Endothelial cell of umbilical vein (primary cell): ENCODE results near the gene AQP1. TPM values are rescaled to one million over a fixed set of nuclear protein-coding genes. Genes with fewer than 3 reads are reported as not detected.

Experiments
- BruUV-seq: library from RNA; stranded (reverse); fragments of 400-500 nt; replicated peaks from 2 replicates; lab custom pipeline; 2021; lab: Mats Ljungman, UMichigan
- CTCF ChIA-PET: fragments of 300-600, 350-600 bp; sonication (Branson Sonifier 250); formaldehyde crosslinking; loops from one replicate; lab custom pipeline; 2021; ENCODE audit warnings: antibody characterized with exemption, inconsistent platforms; lab: Charles Lee
- POLR2A ChIA-PET: fragments of 300-600, 350-600 bp; sonication (Branson Sonifier 250); formaldehyde crosslinking; loops from one replicate; lab custom pipeline; 2021; ENCODE audit warnings: antibody characterized with exemption, inconsistent platforms; lab: Charles Lee
- DNase-seq: peaks from one replicate; pipeline ENCODE4 v3.0.0-alpha.2; 2011; ENCODE audit warnings: low read depth, low spot score
- FAIRE-seq: peaks from 2 replicates; lab custom pipeline; 2011; peaks lifted over from hg19 to GRCh38; lab: Jason Lieb, UNC
- H2AFZ ChIP-seq: 2 replicates; pipeline ENCODE4 v1.6.0; 2012; ENCODE audit warnings: low read depth, low read length, control low read depth, inconsistent platforms
- H3K27ac ChIP-seq: 2 replicates; pipeline ENCODE4 v1.5.1; 2011; ENCODE audit warnings: low read depth, mild to moderate bottlenecking, control low read depth, low read length, moderate library complexity; ENCODE audit not compliant: insufficient read depth
- H3K27me3 ChIP-seq, 2 experiments: 2 replicates each; pipeline versions ENCODE4 v1.6.0 to v1.6.1; 2011; ENCODE audit warnings: low read length in 2 of 2, mixed read lengths in 1 of 2; ENCODE audit not compliant: control insufficient read depth in 2 of 2, insufficient read depth in 2 of 2
- H3K36me3 ChIP-seq, 2 experiments: 2 replicates in 1 of 2; 3 replicates in 1 of 2; pipeline ENCODE4 v1.5.1; 2011; ENCODE audit warnings: low read length in 2 of 2, mild to moderate bottlenecking in 1 of 2, moderate library complexity in 1 of 2; ENCODE audit not compliant: control insufficient read depth in 2 of 2, insufficient read depth in 2 of 2; ENCODE audit errors: extremely low read depth in 1 of 2
- H3K4me1 ChIP-seq: 3 replicates; pipeline ENCODE4 v1.5.1; 2011; ENCODE audit warnings: mild to moderate bottlenecking, low read length; ENCODE audit not compliant: control insufficient read depth, insufficient read depth; ENCODE audit errors: extremely low read depth
- H3K4me2 ChIP-seq: 2 replicates; pipeline ENCODE4 v1.6.1; 2011; ENCODE audit warnings: low read length, control low read depth, mixed read lengths; ENCODE audit not compliant: insufficient read depth
- H3K4me3 ChIP-seq, 3 experiments: fragments of 200-600 bp in 1 of 3; sonication (generic), shearing (Covaris generic) in 1 of 3; replicated peaks in 1 of 3; 2 replicates each; pipeline ENCODE4 v1.5.1; 2011 to 2016; ENCODE audit warnings: control low read depth in 3 of 3, low read length in 3 of 3, mild to moderate bottlenecking in 2 of 3, inconsistent platforms in 1 of 3, low read depth in 1 of 3, moderate library complexity in 1 of 3; ENCODE audit not compliant: insufficient read depth in 1 of 3
- H3K79me2 ChIP-seq: 2 replicates; pipeline ENCODE4 v1.6.0; 2012; ENCODE audit warnings: low read length, inconsistent platforms; ENCODE audit not compliant: control insufficient read depth, insufficient read depth
- H3K9ac ChIP-seq: replicated peaks from 2 replicates; pipeline ENCODE3; 2011; ENCODE audit warnings: low read length, control low read depth; ENCODE audit not compliant: insufficient read depth; ENCODE audit errors: extremely low read depth
- H3K9me1 ChIP-seq: replicated peaks from 3 replicates; pipeline ENCODE4 v1.6.0; 2011; ENCODE audit warnings: mild to moderate bottlenecking, low read length; ENCODE audit not compliant: control insufficient read depth, insufficient read depth; ENCODE audit errors: extremely low read depth
- H3K9me3 ChIP-seq: replicated peaks from 2 replicates; pipeline ENCODE4 v1.5.1; 2012; ENCODE audit warnings: low read length, inconsistent platforms; ENCODE audit not compliant: control insufficient read depth, insufficient read depth
- H4K20me1 ChIP-seq: replicated peaks from 2 replicates; pipeline ENCODE3; 2011; ENCODE audit warnings: mild to moderate bottlenecking, low read length; ENCODE audit not compliant: control insufficient read depth, insufficient read depth; ENCODE audit errors: extremely low read depth
- CTCF ChIP-seq, 2 donors: IDR thresholded peaks; 1 replicate in 1 of 2; 2 replicates in 1 of 2; pipeline ENCODE4 v1.5.1; 2011; ENCODE audit warnings: low read length in 2 of 2, mild to moderate bottlenecking in 2 of 2, moderate library complexity in 2 of 2, control low read depth in 1 of 2, inconsistent platforms in 1 of 2, low read depth in 1 of 2; ENCODE audit not compliant: insufficient read depth in 1 of 2; ENCODE audit errors: extremely low read depth in 1 of 2
- EZH2 ChIP-seq: IDR thresholded peaks from 2 replicates; pipeline ENCODE4 v1.6.1; 2012; ENCODE audit warnings: borderline replicate concordance, low read depth, mild to moderate bottlenecking, moderate library complexity, low read length, inconsistent platforms; ENCODE audit not compliant: severe bottlenecking
- FOS ChIP-seq: IDR thresholded peaks from 2 replicates; pipeline ENCODE4 v1.6.1; 2011; ENCODE audit warnings: mild to moderate bottlenecking, low read length, moderate library complexity, borderline replicate concordance; ENCODE audit not compliant: insufficient read depth
- GATA2 ChIP-seq: IDR thresholded peaks from 2 replicates; pipeline ENCODE4 v1.7.0; 2011; ENCODE audit warnings: low read depth, mild to moderate bottlenecking, moderate library complexity, mixed read lengths, low read length; ENCODE audit not compliant: insufficient read length, insufficient read depth
- JUN ChIP-seq: IDR thresholded peaks from 2 replicates; pipeline ENCODE4 v1.6.1; 2011; ENCODE audit warnings: borderline replicate concordance, low read depth; ENCODE audit not compliant: insufficient read length, insufficient read depth
- MAX ChIP-seq: IDR thresholded peaks from 2 replicates; pipeline ENCODE4 v1.6.1; 2011; ENCODE audit not compliant: insufficient read depth, insufficient read length
- MYC ChIP-seq: IDR thresholded peaks from one replicate; pipeline ENCODE4 v1.6.1; 2011; ENCODE audit warnings: mild to moderate bottlenecking, low read depth, low read length
- POLR2A ChIP-seq: IDR thresholded peaks from 2 replicates; pipeline ENCODE4 v1.6.1; 2012; ENCODE audit warnings: low read depth, mild to moderate bottlenecking, control low read depth, low read length
- POLR2AphosphoS5 ChIP-seq: IDR thresholded peaks from 2 replicates; pipeline ENCODE4 v1.6.1; 2012; ENCODE audit warnings: low read depth, mild to moderate bottlenecking, control low read depth, low read length, moderate library complexity; ENCODE audit not compliant: insufficient read depth
- dilution Hi-C: fragments of 300-500 bp; cut with MboI; formaldehyde crosslinking; loops from one replicate; pipeline ENCODE4 v1.15.0; 2019; ENCODE audit warnings: low sequenced_read_pairs; ENCODE audit not compliant: extremely low pct_ligation_motif_present
- intact Hi-C: fragments of 100-400 bp; cut with micrococcal nuclease; formaldehyde crosslinking; loops from one replicate; pipeline ENCODE4 v1.10.0; 2022
- polyA plus RNA-seq, 4 experiments: library from polyadenylated mRNA; depleted of rRNA in 3 of 4; stranded (reverse) in 3 of 4; unstranded in 1 of 4; fragments of >200 nt; gene quantifications; 2 replicates each; pipeline versions ENCODE4 v1.2.1 to v1.2.3, GENCODE V29; 2011 to 2012; ENCODE audit warnings: missing spikeins in 1 of 4
- total RNA-seq: library from RNA; stranded (reverse); gene quantifications from 2 replicates; pipeline ENCODE4 v1.2.3, GENCODE V29; 2021

AQP1 gene
- total and polyA plus RNA-seq, 2 donors (not counting 3 experiments of a cell fraction or from before 2014, with no cell fraction given), result 11.7 to 15.9 TPM

- Histone ChIP-seq H3K9ac (no peak overlapping the region), H3K9me3 (no peaks in the 10 kb centered on the region), H3K4me1 (peaks cover 5% of the 10 kb centered on the region), H2AFZ (no peak overlapping the region), H4K20me1 (no peaks in the 10 kb centered on the region), H3K79me2 (no peaks in the 10 kb centered on the region), H3K9me1 (no peaks in the 10 kb centered on the region), H3K27me3 (no peaks in the 10 kb centered on the region), H3K4me3 (no peak overlapping the region), H3K4me2 (no peak overlapping the region), H3K36me3 (no peaks in the 10 kb centered on the region), H3K27ac (no peak overlapping the region)
- intact Hi-C loops, result no loop called here
- no peak for FAIRE-seq
- dilution Hi-C loops, result no loop called here
- CTCF ChIA-PET, result interaction anchor here (0.8 to 1.4 kb wide), 3 partner anchors 19 to 33 kb away, joined by 3 to 6 read pairs (median 3); no protein-coding TSS in a partner anchor
- TF ChIP-seq JUN, result no peak
- TF ChIP-seq POLR2A, result no peak
- no peak for TF ChIP-seq MYC
- TF ChIP-seq FOS, result no peak
- TF ChIP-seq CTCF (IDR thresholded peaks at IDR 0.05; ENCODE audit: extremely low read depth in 1 of 2, insufficient read depth in 1 of 2, low read depth in 1 of 2, low read length in 2 of 2), result no peak
- no peak for TF ChIP-seq EZH2
- no peak for TF ChIP-seq MAX
- no peak for TF ChIP-seq POLR2AphosphoS5
- no peak for TF ChIP-seq GATA2
- POLR2A ChIA-PET, result no interaction called here
- no TSS peak for BruUV-seq
- no peak for DNase-seq
These were observed 6.3 kb upstream of the AQP1 start for GRCh38 chr7:30905078-30906012.
